ENCODE measurements around the gene LRRN3. TPM values are rescaled to one million over a fixed set of nuclear protein-coding genes. Genes with fewer than 3 reads are reported as not detected.

Gene LRRN3
- total RNA-seq, 3 donors from 2014 or later = 1.6 to 2.4 (median 1.6) TPM

GRCh38 chr7:111047595-111047994, 43.3 kb upstream of the LRRN3 start:
- no peak for TF ChIP-seq POLR2AphosphoS5 (IDR thresholded peaks at IDR 0.05)
- no peak for TF ChIP-seq CTCF (IDR thresholded peaks at IDR 0.05)
- TF ChIP-seq POLR2A (IDR thresholded peaks at IDR 0.05) = no peak
- Histone ChIP-seq H3K27me3 (no peaks in the 10 kb centered on the region), H3K9me3 (no peaks in the 10 kb centered on the region), H3K4me3 (no peak overlapping the region), H3K27ac (no peak overlapping the region), H3K36me3 (no peaks in the 10 kb centered on the region), H3K4me1 (no peaks in the 10 kb centered on the region)
- intact Hi-C loops (cut with DNase I; ENCODE audit: low total_unique reads) = no loop called here
- DNase-seq (ENCODE audit: low spot score in 2 of 2) = no peak

- Histone ChIP-seq H3K27me3 (no peaks in the 10 kb centered on the region), H3K36me3 (no peaks in the 10 kb centered on the region), H3K27ac (no peak overlapping the region), H3K4me3 (no peak overlapping the region), H3K4me1 (no peaks in the 10 kb centered on the region), H3K9me3 (no peaks in the 10 kb centered on the region)
- DNase-seq (ENCODE audit: low spot score in 2 of 2) = no peak
- intact Hi-C loops (cut with DNase I; ENCODE audit: low total_unique reads) = no loop called here
- TF ChIP-seq CTCF (IDR thresholded peaks at IDR 0.05) (no peak), POLR2A (IDR thresholded peaks at IDR 0.05) (no peak), POLR2AphosphoS5 (IDR thresholded peaks at IDR 0.05) (no peak)
Measured at GRCh38 chr7:111049971-111050680, 40.8 kb upstream of the LRRN3 start.

- no peak for DNase-seq (ENCODE audit: low spot score in 2 of 2)
- Histone ChIP-seq H3K36me3 (no peaks in the 10 kb centered on the region), H3K4me1 (no peaks in the 10 kb centered on the region), H3K27ac (no peak overlapping the region), H3K4me3 (no peak overlapping the region), H3K27me3 (no peaks in the 10 kb centered on the region), H3K9me3 (no peaks in the 10 kb centered on the region)
- TF ChIP-seq CTCF (IDR thresholded peaks at IDR 0.05) (no peak), POLR2A (IDR thresholded peaks at IDR 0.05) (no peak), POLR2AphosphoS5 (IDR thresholded peaks at IDR 0.05) (no peak)
- intact Hi-C loops (cut with DNase I; ENCODE audit: low total_unique reads) = no loop called here
Measured at GRCh38 chr7:111050875-111051416, 40.0 kb upstream of the LRRN3 start.

GRCh38 chr7:111051832-111052231, 39.1 kb upstream of the LRRN3 start:
- no peak for TF ChIP-seq CTCF (IDR thresholded peaks at IDR 0.05)
- TF ChIP-seq POLR2A (IDR thresholded peaks at IDR 0.05) = no peak
- intact Hi-C loops (cut with DNase I; ENCODE audit: low total_unique reads) = no loop called here

GRCh38 chr7:111053035-111053434, 37.9 kb upstream of the LRRN3 start:
- no peak for TF ChIP-seq POLR2AphosphoS5 (IDR thresholded peaks at IDR 0.05)
- TF ChIP-seq CTCF (IDR thresholded peaks at IDR 0.05) = no peak
- TF ChIP-seq POLR2A (IDR thresholded peaks at IDR 0.05) = no peak
- H3K4me3 ChIP-seq = no peak overlapping the region
- no peaks in the 10 kb centered on the region for H3K36me3 ChIP-seq
- H3K27me3 ChIP-seq = no peaks in the 10 kb centered on the region
- H3K27ac ChIP-seq = no peak overlapping the region
- no peaks in the 10 kb centered on the region for H3K4me1 ChIP-seq
- intact Hi-C loops (cut with DNase I; ENCODE audit: low total_unique reads) = no loop called here
- no peaks in the 10 kb centered on the region for H3K9me3 ChIP-seq
- DNase-seq (ENCODE audit: low spot score in 2 of 2) = no peak

More at GRCh38 chr7:111051832-111052231, 39.1 kb upstream of the LRRN3 start:
- Histone ChIP-seq H3K27me3 (no peaks in the 10 kb centered on the region), H3K9me3 (no peaks in the 10 kb centered on the region), H3K36me3 (no peaks in the 10 kb centered on the region), H3K27ac (no peak overlapping the region), H3K4me3 (no peak overlapping the region), H3K4me1 (no peaks in the 10 kb centered on the region)
- DNase-seq (ENCODE audit: low spot score in 2 of 2) = no peak
